PC-9 (cell line): ENCODE measurements around the gene SHCBP1L. TPM values are rescaled to one million over a fixed set of nuclear protein-coding genes. Genes with fewer than 3 reads are reported as not detected.

ENCODE experiments used
- BruUV-seq: library from RNA; stranded (reverse); fragments of 400-500 nt; replicated peaks from 2 replicates; lab custom pipeline; 2021; lab: Mats Ljungman, UMichigan
- CTCF ChIA-PET: fragments of 300-600 bp; sonication (Branson Sonifier 250); formaldehyde crosslinking; loops from one replicate; lab custom pipeline; 2022; ENCODE audit warnings: antibody characterized with exemption; lab: Charles Lee
- POLR2A ChIA-PET: fragments of 300-600 bp; sonication (Branson Sonifier 250); formaldehyde crosslinking; loops from one replicate; lab custom pipeline; 2022; ENCODE audit warnings: antibody characterized with exemption; ENCODE audit not compliant: unreplicated experiment; lab: Charles Lee
- DNase-seq, 2 experiments: peaks; one replicate each; pipeline versions ENCODE4 v3.0.0 to v3.0.0-alpha.2; 2015 to 2022; ENCODE audit warnings: mixed read lengths in 1 of 2
- H2AFZ ChIP-seq: fragments of 200-600 bp; sonication (generic); 2 replicates; pipeline ENCODE4 v1.8.1; 2017; ENCODE audit warnings: antibody characterized with exemption
- H3F3A ChIP-seq: fragments of 200-600 bp; sonication (generic); 2 replicates; pipeline ENCODE4 v1.8.1; 2017; ENCODE audit warnings: antibody characterized with exemption, mild to moderate bottlenecking, low read depth; ENCODE audit not compliant: insufficient read depth
- H3K27ac ChIP-seq: fragments of 200-600 bp; sonication (generic); 2 replicates; pipeline ENCODE4 v1.6.1; 2016; ENCODE audit warnings: mixed run types
- H3K27me3 ChIP-seq: fragments of 200-600 bp; sonication (generic); 2 replicates; pipeline ENCODE4 v1.6.1; 2016; ENCODE audit warnings: low read depth, mixed run types; ENCODE audit not compliant: insufficient read depth
- H3K36me3 ChIP-seq: fragments of 200-600 bp; sonication (generic); 2 replicates; pipeline ENCODE4 v1.6.1; 2016; ENCODE audit warnings: low read depth, mixed run types
- H3K4me1 ChIP-seq: fragments of 200-600 bp; sonication (generic); replicated peaks from 2 replicates; pipeline ENCODE4 v1.6.1; 2016; ENCODE audit warnings: mixed run types; ENCODE audit not compliant: insufficient read depth
- H3K4me2 ChIP-seq: fragments of 200-600 bp; sonication (generic); 2 replicates; pipeline ENCODE4 v1.6.1; 2017; ENCODE audit warnings: mixed run types
- H3K4me3 ChIP-seq: fragments of 200-600 bp; sonication (generic); 2 replicates; pipeline ENCODE4 v1.6.1; 2016; ENCODE audit warnings: mixed run types
- H3K79me2 ChIP-seq: fragments of 200-600 bp; sonication (generic); 2 replicates; pipeline ENCODE4 v1.6.1; 2017; ENCODE audit warnings: low read depth, mixed run types
- H3K9me2 ChIP-seq: fragments of 200-600 bp; sonication (generic); 2 replicates; pipeline ENCODE4 v1.8.1; 2017; ENCODE audit warnings: mild to moderate bottlenecking; ENCODE audit not compliant: insufficient read depth
- H3K9me3 ChIP-seq: fragments of 200-600 bp; sonication (generic); 2 replicates; pipeline ENCODE4 v1.8.1; 2016; ENCODE audit warnings: low read depth; ENCODE audit not compliant: insufficient read depth
- H4K20me1 ChIP-seq: fragments of 200-600 bp; sonication (generic); 2 replicates; pipeline ENCODE4 v1.8.1; 2017; ENCODE audit not compliant: insufficient read depth
- CTCF ChIP-seq: fragments of 200-600 bp; sonication (generic); conservative IDR thresholded peaks from 2 replicates; pipeline ENCODE4 v1.6.1; 2017; ENCODE audit warnings: mixed run types, antibody characterized with exemption, mild to moderate bottlenecking, moderate library complexity
- EZH2 ChIP-seq: fragments of 200-600 bp; sonication (generic); IDR thresholded peaks from 2 replicates; pipeline ENCODE4 v1.8.0; 2017; ENCODE audit warnings: antibody characterized with exemption, low read depth
- intact Hi-C: fragments of 100-400 bp; cut with micrococcal nuclease; formaldehyde crosslinking; loops from one replicate; pipeline ENCODE4 v1.10.0; 2022; ENCODE audit not compliant: unreplicated experiment
- total RNA-seq: library from RNA; stranded (reverse); gene quantifications from 2 replicates; pipeline ENCODE4 v1.2.3, GENCODE V29; 2021

SHCBP1L gene
- total RNA-seq, 1 experiment from 2014 or later: not detected

GRCh38 chr1:182863940-182864339, 89.0 kb downstream of the SHCBP1L start:
- Histone ChIP-seq H3K4me2 (no peak overlapping the region), H3K9me3 (no peaks in the 10 kb centered on the region), H3K4me1 (no peaks in the 10 kb centered on the region), H3K4me3 (no peak overlapping the region), H4K20me1 (peaks cover 43% of the 10 kb centered on the region), H3K36me3 (peaks cover 85% of the 10 kb centered on the region), H2AFZ (no peak overlapping the region), H3K79me2 (peaks cover 34% of the 10 kb centered on the region; the same call in 1 of the 2 replicates), H3K9me2 (no peaks in the 10 kb centered on the region), H3K27me3 (no peaks in the 10 kb centered on the region), H3F3A (peaks cover 43% of the 10 kb centered on the region), H3K27ac (no peak overlapping the region)
- no TSS peak for BruUV-seq
- ChIA-PET POLR2A (no interaction called here), CTCF (no interaction called here)
- TF ChIP-seq EZH2: no peak
- TF ChIP-seq CTCF: no peak
- DNase-seq: no peak
- intact Hi-C loops: loop anchor here (10.0 kb wide), 1 partner anchor 671 kb away; no protein-coding TSS in a partner anchor

- intact Hi-C loops: loop anchor here (10.0 kb wide), 1 partner anchor 672 kb away; no protein-coding TSS in a partner anchor
- Histone ChIP-seq H3K4me3 (no peak overlapping the region), H3F3A (peaks cover 54% of the 10 kb centered on the region), H3K36me3 (peaks cover 86% of the 10 kb centered on the region), H3K4me2 (no peak overlapping the region), H3K4me1 (no peaks in the 10 kb centered on the region), H3K9me3 (no peaks in the 10 kb centered on the region), H3K27ac (no peak overlapping the region), H4K20me1 (peaks cover 51% of the 10 kb centered on the region), H2AFZ (no peak overlapping the region), H3K27me3 (no peaks in the 10 kb centered on the region), H3K79me2 (peaks cover 35% of the 10 kb centered on the region), H3K9me2 (no peaks in the 10 kb centered on the region)
- ChIA-PET POLR2A (interaction anchor here (0.5 kb wide), 1 partner anchor 365 kb away, joined by 3 read pairs; no protein-coding TSS in a partner anchor), CTCF (interaction anchor here (0.6 kb wide), 1 partner anchor 761 kb away, joined by 3 read pairs; no protein-coding TSS in a partner anchor)
- BruUV-seq: no TSS peak
- TF ChIP-seq CTCF (no peak), EZH2 (no peak)
- DNase-seq: no peak
These were observed 90.1 kb downstream of the SHCBP1L start for GRCh38 chr1:182862827-182863226.

GRCh38 chr1:182861994-182862393, 91.0 kb downstream of the SHCBP1L start:
- intact Hi-C loops: loop anchor here (10.0 kb wide), 1 partner anchor 673 kb away; no protein-coding TSS in a partner anchor
- Histone ChIP-seq H2AFZ (no peak overlapping the region), H3K27ac (no peak overlapping the region), H3K4me2 (no peak overlapping the region), H3K36me3 (peaks cover 84% of the 10 kb centered on the region), H3K9me2 (no peaks in the 10 kb centered on the region), H3K79me2 (peaks cover 35% of the 10 kb centered on the region), H3K4me3 (no peak overlapping the region), H3K4me1 (no peaks in the 10 kb centered on the region), H3K27me3 (no peaks in the 10 kb centered on the region), H3F3A (peaks cover 58% of the 10 kb centered on the region), H3K9me3 (no peaks in the 10 kb centered on the region), H4K20me1 (peaks cover 51% of the 10 kb centered on the region)
- TF ChIP-seq EZH2 (no peak), CTCF (no peak)
- DNase-seq: no peak
- CTCF ChIA-PET: no interaction called here
- POLR2A ChIA-PET: no interaction called here
- no TSS peak for BruUV-seq
